Cardiac fibroblast (primary cell): ENCODE data around the gene ETS2.

Source experiments
- DNase-seq, 2 donors: peaks; one replicate each; pipeline versions ENCODE4 v3.0.0 to v3.0.0-alpha.2; 2010; ENCODE audit warnings: low read depth in 2 of 2
- H3K4me3 ChIP-seq, 2 donors: replicated peaks in 1 of 2; 1 replicate in 1 of 2; 2 replicates in 1 of 2; pipeline ENCODE4 v1.5.1; 2011; ENCODE audit warnings: low read depth in 2 of 2, low read length in 2 of 2, mild to moderate bottlenecking in 2 of 2, moderate library complexity in 1 of 2
- TF ChIP-seq, protein P1 (sequence below): IDR thresholded peaks from one replicate; pipeline ENCODE4 v1.5.1; 2011; ENCODE audit warnings: low read depth, mild to moderate bottlenecking, low read length, inconsistent platforms

Gene ETS2

DNA sequence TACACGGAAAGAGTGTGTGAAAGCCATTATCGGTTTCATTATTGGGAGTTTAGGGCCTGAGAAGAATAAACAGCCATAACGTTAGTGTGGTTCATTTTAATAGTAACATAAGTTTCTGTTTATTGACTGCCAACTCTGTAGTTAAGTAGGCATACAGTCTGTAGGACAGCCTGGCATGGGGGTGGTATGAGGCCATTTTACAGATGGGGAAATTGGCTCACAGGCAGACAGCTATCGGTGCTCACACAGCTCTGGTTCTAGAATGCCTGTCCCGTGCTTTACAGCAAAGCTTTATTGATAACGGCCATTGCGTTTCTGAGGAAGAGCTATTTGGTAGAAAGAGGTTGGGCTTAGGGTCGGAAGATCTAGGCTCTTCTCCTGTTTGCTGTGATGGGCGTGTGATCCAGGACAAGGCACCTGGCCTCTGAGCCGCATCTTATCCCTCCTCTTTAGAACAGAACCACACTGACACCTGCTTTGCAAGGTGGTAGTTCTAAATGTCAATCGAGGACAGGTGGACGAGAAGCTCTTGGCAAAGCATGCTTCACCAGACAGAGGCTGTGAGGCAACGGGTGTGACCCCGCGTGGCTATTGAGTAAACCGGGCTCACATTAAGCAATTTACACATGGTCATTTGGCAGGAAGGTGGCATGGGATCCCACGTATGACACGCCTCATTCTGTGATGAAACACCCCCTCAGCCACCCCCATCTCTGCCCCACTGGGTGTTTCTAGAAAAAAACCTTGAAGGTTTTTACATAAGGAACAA lies 14.9 kb downstream of the ETS2 start:
- TF ChIP-seq, protein P1, sequence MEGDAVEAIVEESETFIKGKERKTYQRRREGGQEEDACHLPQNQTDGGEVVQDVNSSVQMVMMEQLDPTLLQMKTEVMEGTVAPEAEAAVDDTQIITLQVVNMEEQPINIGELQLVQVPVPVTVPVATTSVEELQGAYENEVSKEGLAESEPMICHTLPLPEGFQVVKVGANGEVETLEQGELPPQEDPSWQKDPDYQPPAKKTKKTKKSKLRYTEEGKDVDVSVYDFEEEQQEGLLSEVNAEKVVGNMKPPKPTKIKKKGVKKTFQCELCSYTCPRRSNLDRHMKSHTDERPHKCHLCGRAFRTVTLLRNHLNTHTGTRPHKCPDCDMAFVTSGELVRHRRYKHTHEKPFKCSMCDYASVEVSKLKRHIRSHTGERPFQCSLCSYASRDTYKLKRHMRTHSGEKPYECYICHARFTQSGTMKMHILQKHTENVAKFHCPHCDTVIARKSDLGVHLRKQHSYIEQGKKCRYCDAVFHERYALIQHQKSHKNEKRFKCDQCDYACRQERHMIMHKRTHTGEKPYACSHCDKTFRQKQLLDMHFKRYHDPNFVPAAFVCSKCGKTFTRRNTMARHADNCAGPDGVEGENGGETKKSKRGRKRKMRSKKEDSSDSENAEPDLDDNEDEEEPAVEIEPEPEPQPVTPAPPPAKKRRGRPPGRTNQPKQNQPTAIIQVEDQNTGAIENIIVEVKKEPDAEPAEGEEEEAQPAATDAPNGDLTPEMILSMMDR, result no peak
- DNase-seq, result no peak
- no peak overlapping the region for H3K4me3 ChIP-seq

DNA sequence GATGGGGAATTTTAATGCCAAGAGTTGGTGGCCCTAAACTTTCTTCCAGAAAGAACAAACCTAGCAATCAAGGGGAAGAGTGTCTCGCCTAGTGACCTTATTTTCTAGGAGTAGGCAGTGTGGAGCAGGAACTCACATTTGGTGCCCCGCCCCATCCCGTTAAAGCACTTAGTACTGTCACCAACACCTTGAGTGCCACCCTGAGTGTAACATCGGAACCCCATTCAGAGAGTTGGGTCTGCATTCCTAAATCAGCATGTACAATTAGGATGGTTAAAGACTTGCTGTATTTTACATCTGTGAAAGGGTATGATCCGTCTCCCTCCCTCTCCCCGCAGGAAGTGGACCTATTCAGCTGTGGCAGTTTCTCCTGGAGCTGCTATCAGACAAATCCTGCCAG lies 15.5 kb downstream of the ETS2 start:
- DNase-seq, result no peak
- TF ChIP-seq, protein P1, result no peak
- H3K4me3 ChIP-seq, result no peak overlapping the region

- DNase-seq, result no peak
- H3K4me3 ChIP-seq, result no peak overlapping the region
- TF ChIP-seq, protein P1, result no peak
Observed at GRCh38 chr21:38821959-38822682, 16.4 kb downstream of the ETS2 start.

- TF ChIP-seq, protein P1, result no peak
- no peak overlapping the region for H3K4me3 ChIP-seq
- DNase-seq, result no peak
Observed at GRCh38 chr21:38822778-38823238, 17.1 kb downstream of the ETS2 start.

GRCh38 chr21:38823737-38824123 lies 18.0 kb downstream of the ETS2 start:
- TF ChIP-seq, protein P1, result no peak
- DNase-seq, result no peak
- no peak overlapping the region for H3K4me3 ChIP-seq

DNA sequence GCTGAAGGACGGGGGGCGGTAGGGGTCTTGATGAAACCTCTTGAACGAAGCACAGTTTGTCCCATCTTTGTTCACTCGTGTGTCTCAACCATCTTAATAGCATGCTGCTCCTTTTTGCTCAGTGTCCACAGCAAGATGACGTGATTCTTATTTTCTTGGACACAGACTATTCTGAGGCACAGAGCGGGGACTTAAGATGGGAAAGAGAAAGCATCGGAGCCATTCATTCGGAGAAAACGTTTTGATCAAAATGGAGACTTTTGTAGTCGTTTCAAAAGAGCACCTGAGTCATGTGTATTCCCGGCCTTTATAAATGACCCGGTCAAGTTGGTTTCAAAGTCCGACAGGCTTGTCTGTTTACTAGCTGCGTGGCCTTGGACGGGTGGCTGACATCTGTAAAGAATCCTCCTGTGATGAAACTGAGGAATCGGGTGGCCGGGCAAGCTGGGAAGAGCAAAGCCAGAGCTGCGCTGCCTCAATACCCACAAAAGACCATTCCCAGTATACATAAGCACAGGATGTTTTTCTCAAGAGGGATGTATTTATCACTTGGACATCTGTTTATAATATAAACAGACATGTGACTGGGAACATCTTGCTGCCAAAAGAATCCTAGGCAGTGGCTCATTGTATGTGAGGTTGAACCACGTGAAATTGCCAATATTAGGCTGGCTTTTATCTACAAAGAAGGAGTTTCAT lies 18.5 kb downstream of the ETS2 start:
- DNase-seq, result peak in 1 of 2 donors; percentile 74
- H3K4me3 ChIP-seq, result no peak overlapping the region
- TF ChIP-seq, protein P1, result no peak
